WTC11 (cell line): Measurements from ENCODE around the gene GSK3B.

Source experiments
- ATF1 ChIP-seq: sonication (generic); formaldehyde crosslinking; IDR thresholded peaks from 2 replicates; pipeline ENCODE4 v1.8.1; 2023; ENCODE audit warnings: mild to moderate bottlenecking, moderate library complexity, missing genetic modification reagents
- CTCF ChIP-seq: fragments of 200-600 bp; IDR thresholded peaks from 2 replicates; pipeline ENCODE4 v1.8.0; 2022; ENCODE audit warnings: antibody characterized with exemption
- HMGXB4 ChIP-seq: sonication (generic); formaldehyde crosslinking; IDR thresholded peaks from 2 replicates; pipeline ENCODE4 v1.8.1; 2023; ENCODE audit warnings: mild to moderate bottlenecking, moderate library complexity, missing genetic modification reagents
- NR1H2 ChIP-seq: sonication (generic); formaldehyde crosslinking; IDR thresholded peaks from 2 replicates; pipeline ENCODE4 v1.9.0; 2021; ENCODE audit warnings: mild to moderate bottlenecking, moderate library complexity, missing genetic modification reagents
- RORB ChIP-seq: fragments of 250-450 bp; sonication (Bioruptor Pico); IDR thresholded peaks from 2 replicates; pipeline ENCODE4 v1.9.0; 2021; ENCODE audit warnings: mild to moderate bottlenecking
- TCF7 ChIP-seq: sonication (generic); formaldehyde crosslinking; IDR thresholded peaks from 2 replicates; pipeline ENCODE4 v1.8.0; 2022; ENCODE audit warnings: mild to moderate bottlenecking, low read depth, missing genetic modification reagents, moderate library complexity
- ZNF317 ChIP-seq: sonication (generic); formaldehyde crosslinking; IDR thresholded peaks from 2 replicates; pipeline ENCODE4 v1.8.1; 2023; ENCODE audit warnings: low read depth, mild to moderate bottlenecking, moderate library complexity, missing genetic modification reagents, borderline replicate concordance

- no peak for TF ChIP-seq ATF1 (CRISPR knock-in tag)
- TF ChIP-seq HMGXB4: no peak
- TF ChIP-seq CTCF: no peak
- TF ChIP-seq NR1H2 (CRISPR knock-in tag): no peak
- no peak for TF ChIP-seq ZNF317 (CRISPR knock-in tag)
- no peak for TF ChIP-seq TCF7 (CRISPR knock-in tag)
- TF ChIP-seq RORB (CRISPR knock-in tag): no peak
These were observed 5.6 kb downstream of the GSK3B start for GRCh38 chr3:120088622-120089021.
